Measurements from ENCODE around the gene UBASH3A.

- TF ChIP-seq CTCF (IDR thresholded peaks at IDR 0.05; ENCODE audit: low read length): no peak
- TF ChIP-seq EZH2 (IDR thresholded peaks at IDR 0.05; ENCODE audit: borderline replicate concordance, low read length): no peak
Measured at GRCh38 chr21:42363312-42363711, 40.4 kb upstream of the UBASH3A start.
